Esophagus squamous epithelium (tissue), 5 donors: ENCODE measurements around the gene TBC1D32. TPM values are rescaled to one million over a fixed set of nuclear protein-coding genes. Genes with fewer than 3 reads are reported as not detected.
A peak's percentile ranks its signal among the peaks of the same experiment; 100 is the strongest.
"Not testable (repeated sequence)": the region's sequence is repeated elsewhere in the genome, so short reads cannot be mapped to it uniquely, and the experiment has no call there.

Source experiments
- DNase-seq: peaks from one replicate; lab custom pipeline; 2025; lab: John Stamatoyannopoulos, UW
- H3K27ac ChIP-seq, 4 donors: fragments of 200-600 bp; sonication (generic); one replicate each; pipeline ENCODE4 v1.5.1; 2016 to 2019; ENCODE audit warnings: mild to moderate bottlenecking in 1 of 4
- H3K27me3 ChIP-seq, 4 donors: fragments of 200-600 bp; sonication (generic); 1 replicate in 3 of 4; 2 replicates in 1 of 4; pipeline versions ENCODE4 v1.5.1 to v1.6.0; 2017 to 2021; ENCODE audit warnings: antibody characterized with exemption in 1 of 4
- H3K36me3 ChIP-seq, 3 donors: fragments of 200-600 bp; sonication (generic); one replicate each; pipeline ENCODE4 v1.5.1; 2016 to 2019
- H3K4me1 ChIP-seq, 3 donors: fragments of 200-600 bp; sonication (generic); one replicate each; pipeline ENCODE4 v1.5.1; 2017 to 2019
- H3K4me3 ChIP-seq, 4 donors: fragments of 200-600 bp; sonication (generic); 1 replicate in 3 of 4; 2 replicates in 1 of 4; pipeline ENCODE4 v1.5.1; 2016 to 2019; ENCODE audit warnings: mild to moderate bottlenecking in 2 of 4, moderate library complexity in 1 of 4
- H3K9me3 ChIP-seq, 3 donors: fragments of 200-600 bp; sonication (generic); one replicate each; pipeline ENCODE4 v1.5.1; 2016 to 2019
- POLR2A ChIP-seq, 4 donors: fragments of 450-650 bp; IDR thresholded peaks; one replicate each; pipeline ENCODE4 v1.6.1; 2017; ENCODE audit warnings: antibody characterized with exemption in 4 of 4, mild to moderate bottlenecking in 4 of 4, moderate library complexity in 3 of 4
- WGBS, 2 donors: methylation state at CpG; one replicate each; pipeline ENCODE4 v1.1.5; 2018; 5-methylcytosine and 5-hydroxymethylcytosine counted together
- intact Hi-C: fragments of 100-400 bp; cut with DNase I; formaldehyde crosslinking; loops from one replicate; pipeline ENCODE4 v1.15.0; 2022
- total RNA-seq, 4 donors: library from RNA; depleted of rRNA; stranded (reverse); fragments of >200 nt; gene quantifications; one replicate each; pipeline ENCODE4 v1.1.0, GENCODE V29; 2016
- TF ChIP-seq, protein P1 (sequence below), 6 experiments: fragments of 450-650 bp in 4 of 6; fragments of 200-600 bp in 2 of 6; sonication (generic) in 2 of 6; IDR thresholded peaks; one replicate each; pipeline ENCODE4 v1.5.1; 2016 to 2019; ENCODE audit warnings: antibody characterized with exemption in 6 of 6, mild to moderate bottlenecking in 4 of 6, moderate library complexity in 4 of 6
- donor health status: DM: yes; HTN: yes; CAD: no.

TBC1D32 gene
- total RNA-seq, 4 donors from 2014 or later: 2.2 to 6.5 (median 3.8) TPM

GRCh38 chr6:121067381-121067780 is 266.9 kb downstream of the TBC1D32 start:
- intact Hi-C loops: no loop called here
- H3K27ac ChIP-seq: no peak overlapping the region
- no peaks in the 10 kb centered on the region for H3K36me3 ChIP-seq
- no peaks in the 10 kb centered on the region for H3K27me3 ChIP-seq
- no peak overlapping the region for H3K4me3 ChIP-seq
- no peaks in the 10 kb centered on the region for H3K4me1 ChIP-seq
- peaks cover 0 to 15% (median 11%) of the 10 kb centered on the region in 3 donors for H3K9me3 ChIP-seq
- DNase-seq: no peak
- TF ChIP-seq POLR2A (IDR thresholded peaks at IDR 0.05): no peak
- TF ChIP-seq, protein P1, sequence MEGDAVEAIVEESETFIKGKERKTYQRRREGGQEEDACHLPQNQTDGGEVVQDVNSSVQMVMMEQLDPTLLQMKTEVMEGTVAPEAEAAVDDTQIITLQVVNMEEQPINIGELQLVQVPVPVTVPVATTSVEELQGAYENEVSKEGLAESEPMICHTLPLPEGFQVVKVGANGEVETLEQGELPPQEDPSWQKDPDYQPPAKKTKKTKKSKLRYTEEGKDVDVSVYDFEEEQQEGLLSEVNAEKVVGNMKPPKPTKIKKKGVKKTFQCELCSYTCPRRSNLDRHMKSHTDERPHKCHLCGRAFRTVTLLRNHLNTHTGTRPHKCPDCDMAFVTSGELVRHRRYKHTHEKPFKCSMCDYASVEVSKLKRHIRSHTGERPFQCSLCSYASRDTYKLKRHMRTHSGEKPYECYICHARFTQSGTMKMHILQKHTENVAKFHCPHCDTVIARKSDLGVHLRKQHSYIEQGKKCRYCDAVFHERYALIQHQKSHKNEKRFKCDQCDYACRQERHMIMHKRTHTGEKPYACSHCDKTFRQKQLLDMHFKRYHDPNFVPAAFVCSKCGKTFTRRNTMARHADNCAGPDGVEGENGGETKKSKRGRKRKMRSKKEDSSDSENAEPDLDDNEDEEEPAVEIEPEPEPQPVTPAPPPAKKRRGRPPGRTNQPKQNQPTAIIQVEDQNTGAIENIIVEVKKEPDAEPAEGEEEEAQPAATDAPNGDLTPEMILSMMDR (IDR thresholded peaks at IDR 0.05): no peak

DNA sequence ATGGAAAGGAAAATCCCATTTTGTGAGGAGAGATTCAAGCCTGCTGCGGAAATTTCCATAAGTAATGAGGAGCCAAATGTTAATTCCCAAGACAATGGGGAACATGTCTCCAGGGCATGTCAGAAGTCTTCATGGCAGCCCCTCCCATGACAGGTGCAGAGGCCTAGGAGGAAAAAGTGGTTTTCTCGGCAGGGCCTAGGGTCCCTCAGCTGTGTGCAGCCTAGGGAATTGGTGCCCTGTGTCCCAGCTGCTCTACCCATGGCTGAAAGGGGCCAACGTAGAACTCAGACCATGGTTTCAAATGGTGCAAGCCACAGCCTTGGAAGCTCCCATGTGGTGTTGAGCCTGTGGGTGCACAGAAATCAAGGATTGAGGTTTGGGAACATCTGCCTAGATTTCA is 269.9 kb downstream of the TBC1D32 start:
- Histone ChIP-seq H3K27ac (no peak overlapping the region), H3K36me3 (no peaks in the 10 kb centered on the region), H3K27me3 (no peaks in the 10 kb centered on the region), H3K4me1 (no peaks in the 10 kb centered on the region), H3K4me3 (no peak overlapping the region), H3K9me3 (peaks cover 0 to 13% (median 8%) of the 10 kb centered on the region in 3 donors)
- intact Hi-C loops: no loop called here
- DNase-seq: no peak
- TF ChIP-seq, protein P1 (IDR thresholded peaks at IDR 0.05): no peak
- no peak for TF ChIP-seq POLR2A (IDR thresholded peaks at IDR 0.05)
- WGBS, 2 donors: 67 to 83% methylated on average over 1 to 2 of the region's 3 CpGs

GRCh38 chr6:121055572-121056163 is 278.6 kb downstream of the TBC1D32 start:
- Histone ChIP-seq H3K4me1 (no peaks in the 10 kb centered on the region), H3K36me3 (no peaks in the 10 kb centered on the region), H3K27ac (no peak overlapping the region), H3K4me3 (no peak overlapping the region), H3K27me3 (no peaks in the 10 kb centered on the region), H3K9me3 (no peaks in the 10 kb centered on the region)
- TF ChIP-seq, protein P1 (IDR thresholded peaks at IDR 0.05): peak; percentile 17 to 73 (median 48)
- no peak for TF ChIP-seq POLR2A (IDR thresholded peaks at IDR 0.05)
- intact Hi-C loops: no loop called here
- no peak for DNase-seq
- 36 to 42% methylated on average over 4 of the region's 4 CpGs for WGBS, 2 donors

- 36 to 61% methylated on average over 4 of the region's 4 CpGs for WGBS, 2 donors
- intact Hi-C loops, H3K9me3 ChIP-seq, H3K36me3 ChIP-seq, DNase-seq, H3K4me3 ChIP-seq, H3K27me3 ChIP-seq, H3K27ac ChIP-seq: not testable (repeated sequence)
- H3K4me1 ChIP-seq: peaks cover 0 to 12% (median 0%) of the 10 kb centered on the region in 3 donors
Measured at GRCh38 chr6:121048593-121048992, 285.7 kb downstream of the TBC1D32 start.

DNA sequence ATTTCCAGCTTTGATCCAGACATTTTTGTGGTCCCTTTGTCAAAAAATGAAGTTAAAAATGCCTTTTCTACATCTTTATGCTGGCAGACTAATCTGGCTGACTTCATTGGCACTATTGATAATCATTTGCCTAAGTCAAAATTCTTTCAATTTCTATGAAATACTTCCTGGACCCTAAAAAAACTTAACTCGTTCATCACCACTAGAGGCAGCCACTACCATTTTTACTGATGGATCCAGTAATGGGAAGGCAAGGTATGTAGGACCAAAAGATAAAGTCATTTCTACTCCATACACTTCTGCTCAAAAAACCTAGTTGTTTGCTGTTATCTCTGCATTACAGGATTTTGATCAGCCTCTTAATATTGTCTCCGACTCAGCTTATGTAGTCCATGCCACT is 289.4 kb downstream of the TBC1D32 start:
- DNase-seq, H3K9me3 ChIP-seq, intact Hi-C loops, H3K27me3 ChIP-seq, H3K36me3 ChIP-seq, H3K27ac ChIP-seq, H3K4me3 ChIP-seq: not testable (repeated sequence)
- 74 to 85% methylated on average over 2 of the region's 2 CpGs for WGBS, 2 donors
- H3K4me1 ChIP-seq: peaks cover 0 to 25% (median 0%) of the 10 kb centered on the region in 3 donors

DNA sequence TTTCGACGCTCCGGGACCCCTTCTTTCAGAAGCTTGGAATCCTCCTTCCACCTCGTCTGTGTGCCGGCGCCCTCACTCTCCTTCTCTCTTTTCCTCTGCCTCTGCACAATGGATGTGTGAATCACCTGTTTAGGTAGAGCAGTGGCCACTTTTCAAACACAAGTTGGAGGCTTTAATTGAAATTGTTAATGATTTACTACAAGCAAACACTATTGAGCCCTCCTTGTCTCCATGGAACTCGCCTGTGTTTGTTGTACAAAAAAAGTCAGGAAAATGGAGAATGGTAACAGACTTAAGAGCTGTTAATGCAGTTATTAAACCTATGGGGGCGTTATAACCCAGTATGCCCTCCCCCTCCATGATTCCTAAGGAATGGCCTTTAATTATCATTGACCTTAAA is 290.6 kb downstream of the TBC1D32 start:
- 67 to 78% methylated on average over 7 to 8 of the region's 8 CpGs for WGBS, 2 donors
- peaks cover 0 to 18% (median 0%) of the 10 kb centered on the region in 3 donors for H3K4me1 ChIP-seq
- H3K9me3 ChIP-seq, DNase-seq, H3K27me3 ChIP-seq, H3K27ac ChIP-seq, intact Hi-C loops, H3K36me3 ChIP-seq, H3K4me3 ChIP-seq: not testable (repeated sequence)

- H3K27me3 ChIP-seq, DNase-seq, H3K4me3 ChIP-seq, intact Hi-C loops, H3K9me3 ChIP-seq, H3K36me3 ChIP-seq: not testable (repeated sequence)
- 56 to 65% methylated on average over 6 of the region's 6 CpGs for WGBS, 2 donors
- Histone ChIP-seq H3K4me1 (peaks cover 0 to 14% (median 0%) of the 10 kb centered on the region in 3 donors), H3K27ac (peak overlapping the region in 1 of 4 donors; percentile 33)
Measured at GRCh38 chr6:121043211-121043610, 291.1 kb downstream of the TBC1D32 start.
